Mucosa of rectum (tissue), 2 donors: Measurements from ENCODE around the gene INO80D.
A peak's percentile ranks its signal among the peaks of the same experiment; 100 is the strongest.

Experiments
- H3K27ac ChIP-seq, 2 donors: one replicate each; pipeline ENCODE4 v1.7.0; 2013; ENCODE audit warnings: inconsistent platforms in 2 of 2, low read depth in 2 of 2, low read length in 2 of 2
- H3K27me3 ChIP-seq, 2 donors: one replicate each; pipeline ENCODE4 v1.7.0; 2013; ENCODE audit warnings: low read length in 2 of 2; ENCODE audit not compliant: control insufficient read depth in 2 of 2, insufficient read depth in 2 of 2
- H3K36me3 ChIP-seq, 2 donors: one replicate each; pipeline ENCODE4 v1.7.0; 2013; ENCODE audit warnings: low read length in 2 of 2; ENCODE audit not compliant: control insufficient read depth in 2 of 2, insufficient read depth in 2 of 2
- H3K4me1 ChIP-seq, 2 donors: one replicate each; pipeline ENCODE4 v1.7.0; 2013; ENCODE audit warnings: low read length in 2 of 2, mild to moderate bottlenecking in 1 of 2; ENCODE audit not compliant: control insufficient read depth in 2 of 2, insufficient read depth in 2 of 2
- H3K4me3 ChIP-seq, 2 donors: one replicate each; pipeline ENCODE4 v1.7.0; 2013; ENCODE audit warnings: low read length in 2 of 2
- H3K9ac ChIP-seq, 2 donors: one replicate each; pipeline ENCODE4 v1.7.0; 2013; ENCODE audit warnings: low read length in 2 of 2, low read depth in 1 of 2, mild to moderate bottlenecking in 1 of 2
- H3K9me3 ChIP-seq, 2 donors: one replicate each; pipeline ENCODE4 v1.7.0; 2013; ENCODE audit warnings: low read length in 2 of 2; ENCODE audit not compliant: control insufficient read depth in 2 of 2
- donor health status: healthy.
- donor health status: Normal muscosa, but diverticular disease.

The INO80D gene

GRCh38 chr2:205947621-205948495, 138.1 kb downstream of the INO80D start:
- Histone ChIP-seq H3K27ac (peak overlapping the region in 1 of 2 donors; percentile 35), H3K4me3 (no peak overlapping the region), H3K9me3 (no peaks in the 10 kb centered on the region), H3K27me3 (no peaks in the 10 kb centered on the region), H3K4me1 (peaks cover 0 to 2% of the 10 kb centered on the region in 2 donors), H3K9ac (no peak overlapping the region), H3K36me3 (no peaks in the 10 kb centered on the region)

GRCh38 chr2:205946226-205946625, 139.7 kb downstream of the INO80D start:
- Histone ChIP-seq H3K27me3 (no peaks in the 10 kb centered on the region), H3K4me1 (peaks cover 0 to 2% of the 10 kb centered on the region in 2 donors), H3K9ac (no peak overlapping the region), H3K9me3 (no peaks in the 10 kb centered on the region), H3K36me3 (no peaks in the 10 kb centered on the region), H3K4me3 (no peak overlapping the region), H3K27ac (no peak overlapping the region)
